Effector memory CD4-positive, alpha-beta T cell (primary cell): ENCODE measurements around the gene SDK2.

ENCODE experiments used
- DNase-seq, 3 donors: peaks; one replicate each; pipeline ENCODE4 v3.0.0-alpha.2; 2020
- H3K27ac ChIP-seq: 2 replicates; pipeline ENCODE4 v1.7.0; 2013; ENCODE audit warnings: mild to moderate bottlenecking, low read length, moderate library complexity; ENCODE audit not compliant: insufficient read depth, poor library complexity, severe bottlenecking
- H3K27me3 ChIP-seq: replicated peaks from 2 replicates; pipeline ENCODE4 v1.7.0; 2013; ENCODE audit warnings: mild to moderate bottlenecking, low read length; ENCODE audit not compliant: insufficient read depth, control insufficient read depth, poor library complexity, severe bottlenecking
- H3K36me3 ChIP-seq: 2 replicates; pipeline ENCODE4 v1.7.0; 2013; ENCODE audit warnings: mild to moderate bottlenecking, low read length, moderate library complexity; ENCODE audit not compliant: control insufficient read depth, insufficient read depth
- H3K4me1 ChIP-seq: 2 replicates; pipeline ENCODE4 v1.7.0; 2013; ENCODE audit warnings: low read length, mild to moderate bottlenecking; ENCODE audit not compliant: control insufficient read depth, insufficient read depth, poor library complexity, severe bottlenecking
- H3K4me3 ChIP-seq: 2 replicates; pipeline ENCODE4 v1.7.0; 2013; ENCODE audit warnings: low read length, low read depth, mild to moderate bottlenecking; ENCODE audit not compliant: insufficient read depth, poor library complexity, severe bottlenecking
- H3K9me3 ChIP-seq: 2 replicates; pipeline ENCODE4 v1.7.0; 2013; ENCODE audit warnings: mild to moderate bottlenecking, low read length, moderate library complexity; ENCODE audit not compliant: control insufficient read depth

Gene SDK2

GRCh38 chr17:73324711-73325526, 319.3 kb downstream of the SDK2 start:
- H3K27ac ChIP-seq = no peak overlapping the region
- H3K27me3 ChIP-seq = no peaks in the 10 kb centered on the region
- DNase-seq = no peak
- no peaks in the 10 kb centered on the region for H3K4me1 ChIP-seq
- no peak overlapping the region for H3K4me3 ChIP-seq
- no peaks in the 10 kb centered on the region for H3K36me3 ChIP-seq
- no peaks in the 10 kb centered on the region for H3K9me3 ChIP-seq

- no peak for DNase-seq
- H3K9me3 ChIP-seq = no peaks in the 10 kb centered on the region
- no peak overlapping the region for H3K4me3 ChIP-seq
- H3K4me1 ChIP-seq = no peaks in the 10 kb centered on the region
- H3K27ac ChIP-seq = no peak overlapping the region
- no peaks in the 10 kb centered on the region for H3K36me3 ChIP-seq
- H3K27me3 ChIP-seq = no peaks in the 10 kb centered on the region
Measured at GRCh38 chr17:73324160-73324475, 320.1 kb downstream of the SDK2 start.

- DNase-seq = no peak
- H3K27ac ChIP-seq = no peak overlapping the region
Measured at GRCh38 chr17:73323409-73324159, 320.7 kb downstream of the SDK2 start.

GRCh38 chr17:73320601-73321264, 323.5 kb downstream of the SDK2 start:
- H3K36me3 ChIP-seq = no peaks in the 10 kb centered on the region
- H3K4me1 ChIP-seq = no peaks in the 10 kb centered on the region
- DNase-seq = no peak

More at GRCh38 chr17:73323409-73324159, 320.7 kb downstream of the SDK2 start:
- Histone ChIP-seq H3K36me3 (no peaks in the 10 kb centered on the region), H3K9me3 (no peaks in the 10 kb centered on the region), H3K27me3 (no peaks in the 10 kb centered on the region), H3K4me1 (no peaks in the 10 kb centered on the region), H3K4me3 (no peak overlapping the region)

GRCh38 chr17:73319766-73320165, 324.5 kb downstream of the SDK2 start:
- Histone ChIP-seq H3K36me3 (no peaks in the 10 kb centered on the region), H3K9me3 (no peaks in the 10 kb centered on the region), H3K4me1 (no peaks in the 10 kb centered on the region), H3K27ac (no peak overlapping the region), H3K27me3 (no peaks in the 10 kb centered on the region), H3K4me3 (no peak overlapping the region)
- DNase-seq = no peak

More at GRCh38 chr17:73320601-73321264, 323.5 kb downstream of the SDK2 start:
- no peak overlapping the region for H3K27ac ChIP-seq
- H3K9me3 ChIP-seq = no peaks in the 10 kb centered on the region
- no peaks in the 10 kb centered on the region for H3K27me3 ChIP-seq
- no peak overlapping the region for H3K4me3 ChIP-seq

GRCh38 chr17:73318836-73319235, 325.4 kb downstream of the SDK2 start:
- no peak for DNase-seq
- Histone ChIP-seq H3K27ac (no peak overlapping the region), H3K27me3 (no peaks in the 10 kb centered on the region), H3K4me3 (no peak overlapping the region), H3K4me1 (no peaks in the 10 kb centered on the region), H3K9me3 (no peaks in the 10 kb centered on the region), H3K36me3 (no peaks in the 10 kb centered on the region)

- H3K27ac ChIP-seq = no peak overlapping the region
- H3K4me1 ChIP-seq = no peaks in the 10 kb centered on the region
- DNase-seq = no peak
- H3K36me3 ChIP-seq = no peaks in the 10 kb centered on the region
- H3K27me3 ChIP-seq = no peaks in the 10 kb centered on the region
- no peaks in the 10 kb centered on the region for H3K9me3 ChIP-seq
- no peak overlapping the region for H3K4me3 ChIP-seq
Measured at GRCh38 chr17:73318427-73318813, 325.8 kb downstream of the SDK2 start.

GRCh38 chr17:73317513-73318426, 326.5 kb downstream of the SDK2 start:
- no peaks in the 10 kb centered on the region for H3K27me3 ChIP-seq
- no peaks in the 10 kb centered on the region for H3K9me3 ChIP-seq
- no peak overlapping the region for H3K27ac ChIP-seq
- no peaks in the 10 kb centered on the region for H3K36me3 ChIP-seq
- H3K4me3 ChIP-seq = no peak overlapping the region
- no peaks in the 10 kb centered on the region for H3K4me1 ChIP-seq
- no peak for DNase-seq

GRCh38 chr17:73316919-73317505, 327.2 kb downstream of the SDK2 start:
- H3K27ac ChIP-seq = no peak overlapping the region
- DNase-seq = no peak
- H3K4me1 ChIP-seq = peaks cover 4% of the 10 kb centered on the region
- H3K9me3 ChIP-seq = no peaks in the 10 kb centered on the region
- H3K36me3 ChIP-seq = no peaks in the 10 kb centered on the region
- no peaks in the 10 kb centered on the region for H3K27me3 ChIP-seq
- H3K4me3 ChIP-seq = no peak overlapping the region
